Epithelial cell of esophagus (primary cell): ENCODE data around the gene PAQR9.
A peak's percentile ranks its signal among the peaks of the same experiment; 100 is the strongest.
"Not testable (repeated sequence)": the region's sequence is repeated elsewhere in the genome, so short reads cannot be mapped to it uniquely, and the experiment has no call there.

Source experiments
- DNase-seq: peaks from one replicate; pipeline ENCODE4 v3.0.0; 2010; ENCODE audit warnings: low read depth
- H3K4me3 ChIP-seq: 2 replicates; pipeline ENCODE4 v1.5.1; 2011; ENCODE audit warnings: mild to moderate bottlenecking, low read length, control low read depth
- TF ChIP-seq, protein P1 (sequence below): IDR thresholded peaks from 2 replicates; pipeline ENCODE4 v1.5.1; 2011; ENCODE audit warnings: low read depth, mild to moderate bottlenecking, low read length, control low read depth, inconsistent platforms; ENCODE audit not compliant: insufficient read depth; ENCODE audit errors: missing control alignments

The PAQR9 gene

DNA sequence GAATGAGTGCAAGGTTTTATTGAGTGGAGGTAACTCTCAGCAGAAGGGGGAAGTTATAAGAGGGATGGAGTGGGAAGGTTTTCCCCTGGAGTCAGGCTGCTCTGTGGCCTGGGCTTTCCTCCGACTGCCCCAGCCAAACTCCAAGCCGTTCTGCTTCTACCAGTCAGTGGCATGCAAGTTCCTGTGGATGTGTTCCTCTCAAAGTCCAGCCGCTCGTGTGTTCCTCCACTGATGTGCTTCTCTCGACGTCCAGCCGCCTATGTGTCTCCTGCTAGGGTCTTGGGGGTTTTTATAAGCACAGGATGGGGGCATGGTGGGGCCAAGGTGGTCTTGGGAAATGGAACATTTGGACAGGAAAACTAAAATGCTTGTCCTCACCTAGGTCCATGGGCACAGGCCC is 28.8 kb upstream of the PAQR9 start:
- H3K4me3 ChIP-seq: no peak overlapping the region
- TF ChIP-seq, protein P1, sequence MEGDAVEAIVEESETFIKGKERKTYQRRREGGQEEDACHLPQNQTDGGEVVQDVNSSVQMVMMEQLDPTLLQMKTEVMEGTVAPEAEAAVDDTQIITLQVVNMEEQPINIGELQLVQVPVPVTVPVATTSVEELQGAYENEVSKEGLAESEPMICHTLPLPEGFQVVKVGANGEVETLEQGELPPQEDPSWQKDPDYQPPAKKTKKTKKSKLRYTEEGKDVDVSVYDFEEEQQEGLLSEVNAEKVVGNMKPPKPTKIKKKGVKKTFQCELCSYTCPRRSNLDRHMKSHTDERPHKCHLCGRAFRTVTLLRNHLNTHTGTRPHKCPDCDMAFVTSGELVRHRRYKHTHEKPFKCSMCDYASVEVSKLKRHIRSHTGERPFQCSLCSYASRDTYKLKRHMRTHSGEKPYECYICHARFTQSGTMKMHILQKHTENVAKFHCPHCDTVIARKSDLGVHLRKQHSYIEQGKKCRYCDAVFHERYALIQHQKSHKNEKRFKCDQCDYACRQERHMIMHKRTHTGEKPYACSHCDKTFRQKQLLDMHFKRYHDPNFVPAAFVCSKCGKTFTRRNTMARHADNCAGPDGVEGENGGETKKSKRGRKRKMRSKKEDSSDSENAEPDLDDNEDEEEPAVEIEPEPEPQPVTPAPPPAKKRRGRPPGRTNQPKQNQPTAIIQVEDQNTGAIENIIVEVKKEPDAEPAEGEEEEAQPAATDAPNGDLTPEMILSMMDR: no peak
- no peak for DNase-seq

- DNase-seq: no peak
- TF ChIP-seq, protein P1: no peak
- H3K4me3 ChIP-seq: no peak overlapping the region
Observed at GRCh38 chr3:142990721-142991120, 27.2 kb upstream of the PAQR9 start.

- not testable (repeated sequence) for H3K4me3 ChIP-seq, DNase-seq
Observed at GRCh38 chr3:142988826-142989225, 25.4 kb upstream of the PAQR9 start.

GRCh38 chr3:142988221-142988620 is 24.7 kb upstream of the PAQR9 start:
- not testable (repeated sequence) for DNase-seq

GRCh38 chr3:142987707-142988106 is 24.2 kb upstream of the PAQR9 start:
- peak; percentile 39 for DNase-seq
- H3K4me3 ChIP-seq: no peak overlapping the region

More at GRCh38 chr3:142988221-142988620, 24.7 kb upstream of the PAQR9 start:
- not testable (repeated sequence) for H3K4me3 ChIP-seq

GRCh38 chr3:142987080-142987700 is 23.7 kb upstream of the PAQR9 start:
- no peak overlapping the region for H3K4me3 ChIP-seq
- peak; percentile 53 for DNase-seq
- TF ChIP-seq, protein P1: peak; percentile 51

More at GRCh38 chr3:142987707-142988106, 24.2 kb upstream of the PAQR9 start:
- TF ChIP-seq, protein P1: no peak

- no peak for DNase-seq
- H3K4me3 ChIP-seq: no peak overlapping the region
- TF ChIP-seq, protein P1: no peak
Observed at GRCh38 chr3:142984255-142984654, 20.8 kb upstream of the PAQR9 start.

GRCh38 chr3:142983318-142983717 is 19.8 kb upstream of the PAQR9 start:
- no peak for DNase-seq
- TF ChIP-seq, protein P1: no peak
- no peak overlapping the region for H3K4me3 ChIP-seq
